Psoas muscle (tissue), 8 donors: ENCODE data around the gene FAM53B. TPM values are rescaled to one million over a fixed set of nuclear protein-coding genes. Genes with fewer than 3 reads are reported as not detected.
A peak's percentile ranks its signal among the peaks of the same experiment; 100 is the strongest.

ENCODE experiments used
- ATAC-seq, 4 donors: fragments of 200-7000 bp; cut with Tn5 transposase; one replicate each; pipeline ENCODE4 v1.9.1; 2020; ENCODE audit warnings: moderate library complexity in 3 of 4, mild to moderate bottlenecking in 2 of 4
- DNase-seq, 2 donors: peaks; one replicate each; pipeline ENCODE4 v3.0.0-alpha.2; 2020
- H3K27ac ChIP-seq: fragments of 200-600 bp; one replicate; pipeline ENCODE4 v1.8.0; 2022
- H3K27me3 ChIP-seq, 3 donors: fragments of 200-600 bp in 1 of 3; one replicate each; pipeline versions ENCODE4 v1.6.1 to v1.8.0; 2013 to 2022; ENCODE audit warnings: low read length in 2 of 3, mild to moderate bottlenecking in 2 of 3, moderate library complexity in 1 of 3; ENCODE audit not compliant: insufficient read depth in 3 of 3
- H3K36me3 ChIP-seq, 2 donors: fragments of 200-600 bp in 1 of 2; one replicate each; pipeline versions ENCODE4 v1.6.1 to v1.8.0; 2013 to 2022; ENCODE audit warnings: low read depth in 1 of 2, mild to moderate bottlenecking in 1 of 2, moderate library complexity in 1 of 2; ENCODE audit not compliant: insufficient read depth in 1 of 2
- H3K4me1 ChIP-seq: fragments of 200-600 bp; one replicate; pipeline ENCODE4 v1.8.0; 2022
- H3K4me3 ChIP-seq: fragments of 200-600 bp; one replicate; pipeline ENCODE4 v1.8.0; 2022; ENCODE audit warnings: mild to moderate bottlenecking
- H3K9me3 ChIP-seq: fragments of 200-600 bp; one replicate; pipeline ENCODE4 v1.8.0; 2022
- CTCF ChIP-seq: fragments of 200-600 bp; IDR thresholded peaks from one replicate; pipeline ENCODE4 v1.8.0; 2022; ENCODE audit warnings: antibody characterized with exemption
- WGBS, 3 donors: extraction: QIAGEN DNeasy Blood & Tissue Kit; methylation state at CpG; one replicate each; pipeline versions ENCODE4 v1.1.6 to v1.1.7; 2013; 5-methylcytosine and 5-hydroxymethylcytosine counted together
- intact Hi-C, 2 donors: fragments of 100-400 bp; cut with DNase I; formaldehyde crosslinking; loops; one replicate each; pipeline versions ENCODE4 v1.11.0 to v1.14.2; 2022
- polyA plus RNA-seq, 3 donors: library from polyadenylated mRNA; stranded (reverse); fragments of 200-250 nt; gene quantifications; one replicate each; pipeline ENCODE4 v1.2.3, GENCODE V29; 2013
- total RNA-seq, 4 donors: library from RNA; stranded (reverse); fragmentation: NEBNext Ultra II Directional in 2 of 4; extraction: Animal tissue kit (Norgen Biotek cat#: 25700) in 2 of 4; gene quantifications; one replicate each; pipeline versions ENCODE4 v1.2.1 to v1.2.4, GENCODE V29; 2021 to 2023
- donor health status: healthy with polysubstance abuse.
- donor health status: DM: no; HTN: no; CAD: no; lungs with moderate emphysema.
- donor health status: Bipolar disorder and iron deficiency.
- donor health status: healthy.
- donor health status: DM: yes; HTN: yes; CAD: no.
- donor health status: DM: no; HTN: no; CAD: no.
- donor health status: DM: no; HTN: no; CAD: no.
- donor health status: DM: yes; HTN: yes; CAD: no.

Gene FAM53B
- total and polyA plus RNA-seq, 7 donors: 31.0 to 178 (median 49.5) TPM

GRCh38 chr10:124678557-124679240, 65.5 kb downstream of the FAM53B start:
- intact Hi-C loops: no loop called here
- WGBS, 3 donors: 55 to 68% (median 61%) methylated on average over 12 of the region's 12 CpGs
- DNase-seq: peak; percentile 8 to 39

GRCh38 chr10:124677749-124678556, 66.2 kb downstream of the FAM53B start:
- intact Hi-C loops: no loop called here
- H3K9me3 ChIP-seq: no peaks in the 10 kb centered on the region
- H3K27ac ChIP-seq: peak overlapping the region; percentile 60
- no peak for TF ChIP-seq CTCF
- no peaks in the 10 kb centered on the region for H3K27me3 ChIP-seq
- DNase-seq (peak; percentile 43 to 59), ATAC-seq (peak; percentile 45 to 57 (median 49))
- H3K4me1 ChIP-seq: peaks cover 73% of the 10 kb centered on the region
- peaks cover 6 to 12% of the 10 kb centered on the region in 2 donors for H3K36me3 ChIP-seq
- 23 to 41% (median 36%) methylated on average over 10 of the region's 10 CpGs for WGBS, 3 donors
- no peak overlapping the region for H3K4me3 ChIP-seq

More at GRCh38 chr10:124678557-124679240, 65.5 kb downstream of the FAM53B start:
- Histone ChIP-seq H3K27me3 (no peaks in the 10 kb centered on the region), H3K4me3 (no peak overlapping the region), H3K9me3 (no peaks in the 10 kb centered on the region), H3K36me3 (peaks cover 6 to 12% of the 10 kb centered on the region in 2 donors), H3K27ac (peak overlapping the region; percentile 60), H3K4me1 (peaks cover 71% of the 10 kb centered on the region)
- no peak for TF ChIP-seq CTCF
- ATAC-seq: peak in 1 of 4 donors; percentile 27

GRCh38 chr10:124677293-124677699, 66.9 kb downstream of the FAM53B start:
- WGBS, 3 donors: 51 to 74% (median 58%) methylated on average over 10 of the region's 10 CpGs
- no peak overlapping the region for H3K4me3 ChIP-seq
- no peaks in the 10 kb centered on the region for H3K27me3 ChIP-seq
- intact Hi-C loops: no loop called here
- DNase-seq (peak; percentile 27 to 61), ATAC-seq (peak in 1 of 4 donors; percentile 8)
- peaks cover 6 to 12% of the 10 kb centered on the region in 2 donors for H3K36me3 ChIP-seq
- no peaks in the 10 kb centered on the region for H3K9me3 ChIP-seq
- TF ChIP-seq CTCF: no peak
- peak overlapping the region; percentile 60 for H3K27ac ChIP-seq
- H3K4me1 ChIP-seq: peaks cover 75% of the 10 kb centered on the region

- Histone ChIP-seq H3K4me3 (no peak overlapping the region), H3K27ac (no peak overlapping the region), H3K36me3 (peaks cover 3 to 7% of the 10 kb centered on the region in 2 donors), H3K4me1 (peaks cover 78% of the 10 kb centered on the region), H3K9me3 (no peaks in the 10 kb centered on the region), H3K27me3 (no peaks in the 10 kb centered on the region)
- no peak for ATAC-seq
- no peak for TF ChIP-seq CTCF
- intact Hi-C loops: no loop called here
- WGBS, 3 donors: 58 to 68% (median 60%) methylated on average over 15 of the region's 15 CpGs
- peak; percentile 11 to 36 for DNase-seq
These were observed 67.6 kb downstream of the FAM53B start for GRCh38 chr10:124676416-124677062.
